K562 (cell line): ENCODE results near the gene KRTAP6-1.

ENCODE experiments used
- ATF3 ChIP-seq, 2 experiments: fragments of 450-650 bp in 1 of 2; sonication (generic) in 1 of 2; formaldehyde crosslinking in 1 of 2; IDR thresholded peaks in 1 of 2; conservative IDR thresholded peaks in 1 of 2; 2 replicates each; pipeline versions ENCODE4 v1.6.1 to v1.8.1; 2016 to 2023; ENCODE audit warnings: mild to moderate bottlenecking in 2 of 2, moderate library complexity in 2 of 2, inconsistent platforms in 1 of 2, missing genetic modification reagents in 1 of 2
- FUS ChIP-seq: fragments of 200-400 bp; formaldehyde crosslinking; optimal IDR thresholded peaks from 2 replicates; pipeline ENCODE3; 2017; ENCODE audit warnings: low read depth, low read length
- POLR2A ChIP-seq: fragments of 450-650 bp; conservative IDR thresholded peaks from 2 replicates; pipeline ENCODE4 v1.6.1; 2016
- TF ChIP-seq, protein P1 (sequence below), 3 experiments: IDR thresholded peaks in 2 of 3; conservative IDR thresholded peaks in 1 of 3; 2 replicates each; pipeline ENCODE4 v1.5.1; 2011 to 2012; ENCODE audit warnings: low read length in 3 of 3, mild to moderate bottlenecking in 3 of 3, control low read depth in 2 of 3, improper control_type of control experiment in 1 of 3, inconsistent platforms in 1 of 3, low read depth in 1 of 3, mixed read lengths in 1 of 3, moderate library complexity in 1 of 3; ENCODE audit not compliant: insufficient read depth in 2 of 3
- TF ChIP-seq, protein P2 (sequence below): fragments of 450-650 bp; IDR thresholded peaks from 2 replicates; pipeline ENCODE4 v1.7.0; 2016; ENCODE audit warnings: borderline replicate concordance
- TF ChIP-seq, protein P3 (sequence below): sonication (generic); formaldehyde crosslinking; IDR thresholded peaks from 2 replicates; pipeline ENCODE4 v1.8.0; 2022; ENCODE audit warnings: mild to moderate bottlenecking, missing genetic modification reagents, borderline replicate concordance

- TF ChIP-seq FUS (no peak), POLR2A (no peak), ATF3 (IDR thresholded peaks at IDR 0.05) (no peak), ATF3 (CRISPR knock-in tag; conservative IDR thresholded peaks at IDR 0.05) (no peak)
- TF ChIP-seq, protein P1, sequence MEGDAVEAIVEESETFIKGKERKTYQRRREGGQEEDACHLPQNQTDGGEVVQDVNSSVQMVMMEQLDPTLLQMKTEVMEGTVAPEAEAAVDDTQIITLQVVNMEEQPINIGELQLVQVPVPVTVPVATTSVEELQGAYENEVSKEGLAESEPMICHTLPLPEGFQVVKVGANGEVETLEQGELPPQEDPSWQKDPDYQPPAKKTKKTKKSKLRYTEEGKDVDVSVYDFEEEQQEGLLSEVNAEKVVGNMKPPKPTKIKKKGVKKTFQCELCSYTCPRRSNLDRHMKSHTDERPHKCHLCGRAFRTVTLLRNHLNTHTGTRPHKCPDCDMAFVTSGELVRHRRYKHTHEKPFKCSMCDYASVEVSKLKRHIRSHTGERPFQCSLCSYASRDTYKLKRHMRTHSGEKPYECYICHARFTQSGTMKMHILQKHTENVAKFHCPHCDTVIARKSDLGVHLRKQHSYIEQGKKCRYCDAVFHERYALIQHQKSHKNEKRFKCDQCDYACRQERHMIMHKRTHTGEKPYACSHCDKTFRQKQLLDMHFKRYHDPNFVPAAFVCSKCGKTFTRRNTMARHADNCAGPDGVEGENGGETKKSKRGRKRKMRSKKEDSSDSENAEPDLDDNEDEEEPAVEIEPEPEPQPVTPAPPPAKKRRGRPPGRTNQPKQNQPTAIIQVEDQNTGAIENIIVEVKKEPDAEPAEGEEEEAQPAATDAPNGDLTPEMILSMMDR (IDR thresholded peaks at IDR 0.05 in 2 of 3, conservative IDR thresholded peaks at IDR 0.05 in 1 of 3; ENCODE audit: insufficient read depth in 2 of 3, low read depth in 1 of 3, low read length in 3 of 3): no peak
- TF ChIP-seq, protein P2, sequence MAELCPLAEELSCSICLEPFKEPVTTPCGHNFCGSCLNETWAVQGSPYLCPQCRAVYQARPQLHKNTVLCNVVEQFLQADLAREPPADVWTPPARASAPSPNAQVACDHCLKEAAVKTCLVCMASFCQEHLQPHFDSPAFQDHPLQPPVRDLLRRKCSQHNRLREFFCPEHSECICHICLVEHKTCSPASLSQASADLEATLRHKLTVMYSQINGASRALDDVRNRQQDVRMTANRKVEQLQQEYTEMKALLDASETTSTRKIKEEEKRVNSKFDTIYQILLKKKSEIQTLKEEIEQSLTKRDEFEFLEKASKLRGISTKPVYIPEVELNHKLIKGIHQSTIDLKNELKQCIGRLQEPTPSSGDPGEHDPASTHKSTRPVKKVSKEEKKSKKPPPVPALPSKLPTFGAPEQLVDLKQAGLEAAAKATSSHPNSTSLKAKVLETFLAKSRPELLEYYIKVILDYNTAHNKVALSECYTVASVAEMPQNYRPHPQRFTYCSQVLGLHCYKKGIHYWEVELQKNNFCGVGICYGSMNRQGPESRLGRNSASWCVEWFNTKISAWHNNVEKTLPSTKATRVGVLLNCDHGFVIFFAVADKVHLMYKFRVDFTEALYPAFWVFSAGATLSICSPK: no peak
- TF ChIP-seq, protein P3, sequence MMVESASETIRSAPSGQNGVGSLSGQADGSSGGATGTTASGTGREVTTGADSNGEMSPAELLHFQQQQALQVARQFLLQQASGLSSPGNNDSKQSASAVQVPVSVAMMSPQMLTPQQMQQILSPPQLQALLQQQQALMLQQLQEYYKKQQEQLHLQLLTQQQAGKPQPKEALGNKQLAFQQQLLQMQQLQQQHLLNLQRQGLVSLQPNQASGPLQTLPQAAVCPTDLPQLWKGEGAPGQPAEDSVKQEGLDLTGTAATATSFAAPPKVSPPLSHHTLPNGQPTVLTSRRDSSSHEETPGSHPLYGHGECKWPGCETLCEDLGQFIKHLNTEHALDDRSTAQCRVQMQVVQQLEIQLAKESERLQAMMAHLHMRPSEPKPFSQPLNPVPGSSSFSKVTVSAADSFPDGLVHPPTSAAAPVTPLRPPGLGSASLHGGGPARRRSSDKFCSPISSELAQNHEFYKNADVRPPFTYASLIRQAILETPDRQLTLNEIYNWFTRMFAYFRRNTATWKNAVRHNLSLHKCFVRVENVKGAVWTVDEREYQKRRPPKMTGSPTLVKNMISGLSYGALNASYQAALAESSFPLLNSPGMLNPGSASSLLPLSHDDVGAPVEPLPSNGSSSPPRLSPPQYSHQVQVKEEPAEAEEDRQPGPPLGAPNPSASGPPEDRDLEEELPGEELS (CRISPR knock-in tag): no peak
Measured at GRCh38 chr21:30600787-30601186, 12.9 kb downstream of the KRTAP6-1 start, which contains the start of gene KRTAP22-1.
